ENCODE results near the gene RBP4.
"Not testable (repeated sequence)": the region's sequence is repeated elsewhere in the genome, so short reads cannot be mapped to it uniquely, and the experiment has no call there.

Gene RBP4

GRCh38 chr10:93548376-93549071 lies 52.5 kb downstream of the RBP4 start:
- H3K4me3 ChIP-seq (replicated peaks in 1 of 2; ENCODE audit: low read depth in 2 of 2, low read length in 2 of 2): no peak overlapping the region
- TF ChIP-seq CTCF (IDR thresholded peaks at IDR 0.05; ENCODE audit: low read depth, low read length): no peak
- peak in 1 of 2 donors; percentile 64 for DNase-seq (ENCODE audit: low read depth in 2 of 2)

GRCh38 chr10:93547522-93547921 lies 53.5 kb downstream of the RBP4 start:
- no peak for DNase-seq (ENCODE audit: low read depth in 2 of 2)
- TF ChIP-seq CTCF (IDR thresholded peaks at IDR 0.05; ENCODE audit: low read depth, low read length): no peak

GRCh38 chr10:93546995-93547394 lies 54.0 kb downstream of the RBP4 start:
- not testable (repeated sequence) for DNase-seq (ENCODE audit: low read depth in 2 of 2); H3K4me3 ChIP-seq (replicated peaks in 1 of 2; ENCODE audit: low read depth in 2 of 2, low read length in 2 of 2)

More at GRCh38 chr10:93547522-93547921, 53.5 kb downstream of the RBP4 start:
- H3K4me3 ChIP-seq (replicated peaks in 1 of 2; ENCODE audit: low read depth in 2 of 2, low read length in 2 of 2): no peak overlapping the region

GRCh38 chr10:93542358-93542791 lies 58.7 kb downstream of the RBP4 start:
- DNase-seq (ENCODE audit: low read depth in 2 of 2): peak; percentile 38 to 65
- peak overlapping the region; percentile 22 to 30 for H3K4me3 ChIP-seq (replicated peaks in 1 of 2; ENCODE audit: low read depth in 2 of 2, low read length in 2 of 2)
- no peak for TF ChIP-seq CTCF (IDR thresholded peaks at IDR 0.05; ENCODE audit: low read depth, low read length)
